Fibroblast of lung (primary cell): Measurements from ENCODE around the gene SLC6A17. TPM values are rescaled to one million over a fixed set of nuclear protein-coding genes. Genes with fewer than 3 reads are reported as not detected.

Source experiments
- DNase-seq, 2 donors: peaks; one replicate each; pipeline versions ENCODE4 v3.0.0 to v3.0.0-alpha.2; 2010; ENCODE audit warnings: low read depth in 2 of 2
- H2AFZ ChIP-seq: 2 replicates; pipeline ENCODE4 v1.5.1; 2012; ENCODE audit warnings: low read length, control low read depth, inconsistent platforms
- H3K27ac ChIP-seq: 2 replicates; pipeline ENCODE4 v1.5.1; 2011; ENCODE audit warnings: low read length, control low read depth; ENCODE audit not compliant: insufficient read depth
- H3K27me3 ChIP-seq: 2 replicates; pipeline ENCODE4 v1.5.1; 2011; ENCODE audit warnings: mild to moderate bottlenecking, low read length; ENCODE audit not compliant: control insufficient read depth, insufficient read depth
- H3K36me3 ChIP-seq: 2 replicates; pipeline ENCODE4 v1.5.1; 2011; ENCODE audit warnings: low read length; ENCODE audit not compliant: control insufficient read depth, insufficient read depth
- H3K4me1 ChIP-seq: 2 replicates; pipeline ENCODE4 v1.5.1; 2011; ENCODE audit warnings: low read length; ENCODE audit not compliant: control insufficient read depth, insufficient read depth; ENCODE audit errors: extremely low read depth
- H3K4me2 ChIP-seq: 2 replicates; pipeline ENCODE4 v1.5.1; 2011; ENCODE audit warnings: low read length, control low read depth; ENCODE audit not compliant: insufficient read depth; ENCODE audit errors: extremely low read depth
- H3K4me3 ChIP-seq, 4 experiments: fragments of 200-600 bp in 1 of 4; sonication (generic) in 1 of 4; replicated peaks in 1 of 4; 2 replicates each; pipeline ENCODE4 v1.5.1; 2011 to 2016; ENCODE audit warnings: low read length in 4 of 4, low read depth in 3 of 4, mild to moderate bottlenecking in 3 of 4, control low read depth in 2 of 4, inconsistent platforms in 1 of 4, mixed read lengths in 1 of 4; ENCODE audit not compliant: insufficient read depth in 1 of 4; ENCODE audit errors: control extremely low read depth in 1 of 4
- H3K79me2 ChIP-seq: 2 replicates; pipeline ENCODE4 v1.5.1; 2012; ENCODE audit warnings: mild to moderate bottlenecking, low read length, inconsistent platforms; ENCODE audit not compliant: control insufficient read depth, insufficient read depth
- H3K9ac ChIP-seq: 2 replicates; pipeline ENCODE4 v1.5.1; 2011; ENCODE audit warnings: mild to moderate bottlenecking, low read length, control low read depth; ENCODE audit not compliant: insufficient read depth
- H3K9me3 ChIP-seq: 2 replicates; pipeline ENCODE4 v1.5.1; 2012; ENCODE audit warnings: low read depth, low read length; ENCODE audit not compliant: control insufficient read depth, insufficient read depth
- H4K20me1 ChIP-seq: 2 replicates; pipeline ENCODE4 v1.5.1; 2011; ENCODE audit warnings: low read length; ENCODE audit not compliant: control insufficient read depth, insufficient read depth; ENCODE audit errors: extremely low read depth
- EZH2 ChIP-seq: IDR thresholded peaks from 2 replicates; pipeline ENCODE4 v1.5.1; 2012; ENCODE audit warnings: low read length, control low read depth, mild to moderate bottlenecking; ENCODE audit errors: missing control alignments
- polyA plus RNA-seq, 2 donors: library from polyadenylated mRNA; depleted of rRNA in 1 of 2; stranded (reverse) in 1 of 2; unstranded in 1 of 2; fragments of >200 nt; gene quantifications; 2 replicates each; pipeline ENCODE4 v1.2.1, GENCODE V29; 2011 to 2012; ENCODE audit warnings: missing spikeins in 1 of 2
- total RNA-seq: library from RNA; depleted of rRNA; stranded (reverse); fragments of >200 nt; gene quantifications from 2 replicates; pipeline ENCODE4 v1.2.1, GENCODE V29; 2014
- TF ChIP-seq, protein P1 (sequence below), 2 donors: IDR thresholded peaks in 1 of 2; conservative IDR thresholded peaks in 1 of 2; 1 replicate in 1 of 2; 2 replicates in 1 of 2; pipeline ENCODE4 v1.5.1; 2011 to 2012; ENCODE audit warnings: low read length in 2 of 2, control low read depth in 1 of 2, inconsistent platforms in 1 of 2, low read depth in 1 of 2, mild to moderate bottlenecking in 1 of 2

Gene SLC6A17
- total and polyA plus RNA-seq, 2 donors (not counting 1 experiment from before 2014, with no cell fraction given) = under 0.01 to 0.14 TPM

DNA sequence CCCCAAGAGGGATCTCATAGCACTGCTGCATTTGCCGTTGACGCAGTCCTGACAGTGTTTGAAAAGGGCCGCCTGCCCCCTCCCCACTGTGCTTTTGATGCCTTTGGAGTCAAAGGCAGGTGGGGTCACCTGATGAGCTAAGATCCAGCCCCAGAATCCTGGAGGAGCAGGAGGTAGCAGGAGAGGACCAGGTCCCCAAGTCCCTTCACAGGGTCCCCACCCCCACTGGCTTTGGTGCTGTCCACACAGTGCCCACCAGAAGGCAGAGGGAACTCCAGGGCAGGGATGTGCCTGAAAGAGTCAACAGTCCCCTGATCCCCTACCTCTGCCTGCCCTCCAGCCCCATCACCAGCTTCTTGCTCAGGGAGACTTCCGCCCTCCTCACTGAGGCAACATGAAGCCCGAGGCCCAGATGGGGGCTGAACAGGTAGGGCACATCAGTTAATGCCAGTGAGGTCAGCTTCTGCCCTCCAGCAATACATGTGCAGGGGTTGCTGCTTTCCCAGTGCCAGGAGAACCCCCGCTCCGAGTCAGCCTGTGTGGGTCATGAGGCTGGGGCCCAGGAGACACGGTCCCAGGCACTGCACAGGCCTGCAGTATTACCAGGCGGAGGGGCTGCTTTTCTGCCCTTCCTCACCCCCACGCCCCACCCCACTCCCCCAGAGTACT, 51.0 kb downstream of the SLC6A17 start:
- no peak overlapping the region for H3K9ac ChIP-seq
- H3K27ac ChIP-seq = no peak overlapping the region
- H3K36me3 ChIP-seq = no peaks in the 10 kb centered on the region
- H3K27me3 ChIP-seq = no peaks in the 10 kb centered on the region
- no peak overlapping the region for H3K4me3 ChIP-seq
- no peak overlapping the region for H3K4me2 ChIP-seq
- H3K9me3 ChIP-seq = no peaks in the 10 kb centered on the region
- no peak overlapping the region for H2AFZ ChIP-seq
- no peaks in the 10 kb centered on the region for H4K20me1 ChIP-seq
- H3K79me2 ChIP-seq = no peaks in the 10 kb centered on the region
- DNase-seq = no peak
- H3K4me1 ChIP-seq = peaks cover 2% of the 10 kb centered on the region
- TF ChIP-seq, protein P1, sequence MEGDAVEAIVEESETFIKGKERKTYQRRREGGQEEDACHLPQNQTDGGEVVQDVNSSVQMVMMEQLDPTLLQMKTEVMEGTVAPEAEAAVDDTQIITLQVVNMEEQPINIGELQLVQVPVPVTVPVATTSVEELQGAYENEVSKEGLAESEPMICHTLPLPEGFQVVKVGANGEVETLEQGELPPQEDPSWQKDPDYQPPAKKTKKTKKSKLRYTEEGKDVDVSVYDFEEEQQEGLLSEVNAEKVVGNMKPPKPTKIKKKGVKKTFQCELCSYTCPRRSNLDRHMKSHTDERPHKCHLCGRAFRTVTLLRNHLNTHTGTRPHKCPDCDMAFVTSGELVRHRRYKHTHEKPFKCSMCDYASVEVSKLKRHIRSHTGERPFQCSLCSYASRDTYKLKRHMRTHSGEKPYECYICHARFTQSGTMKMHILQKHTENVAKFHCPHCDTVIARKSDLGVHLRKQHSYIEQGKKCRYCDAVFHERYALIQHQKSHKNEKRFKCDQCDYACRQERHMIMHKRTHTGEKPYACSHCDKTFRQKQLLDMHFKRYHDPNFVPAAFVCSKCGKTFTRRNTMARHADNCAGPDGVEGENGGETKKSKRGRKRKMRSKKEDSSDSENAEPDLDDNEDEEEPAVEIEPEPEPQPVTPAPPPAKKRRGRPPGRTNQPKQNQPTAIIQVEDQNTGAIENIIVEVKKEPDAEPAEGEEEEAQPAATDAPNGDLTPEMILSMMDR (conservative IDR thresholded peaks at IDR 0.05 in 1 of 2, IDR thresholded peaks at IDR 0.05 in 1 of 2; ENCODE audit: low read depth in 1 of 2, low read length in 2 of 2) = no peak
- TF ChIP-seq EZH2 = no peak

DNA sequence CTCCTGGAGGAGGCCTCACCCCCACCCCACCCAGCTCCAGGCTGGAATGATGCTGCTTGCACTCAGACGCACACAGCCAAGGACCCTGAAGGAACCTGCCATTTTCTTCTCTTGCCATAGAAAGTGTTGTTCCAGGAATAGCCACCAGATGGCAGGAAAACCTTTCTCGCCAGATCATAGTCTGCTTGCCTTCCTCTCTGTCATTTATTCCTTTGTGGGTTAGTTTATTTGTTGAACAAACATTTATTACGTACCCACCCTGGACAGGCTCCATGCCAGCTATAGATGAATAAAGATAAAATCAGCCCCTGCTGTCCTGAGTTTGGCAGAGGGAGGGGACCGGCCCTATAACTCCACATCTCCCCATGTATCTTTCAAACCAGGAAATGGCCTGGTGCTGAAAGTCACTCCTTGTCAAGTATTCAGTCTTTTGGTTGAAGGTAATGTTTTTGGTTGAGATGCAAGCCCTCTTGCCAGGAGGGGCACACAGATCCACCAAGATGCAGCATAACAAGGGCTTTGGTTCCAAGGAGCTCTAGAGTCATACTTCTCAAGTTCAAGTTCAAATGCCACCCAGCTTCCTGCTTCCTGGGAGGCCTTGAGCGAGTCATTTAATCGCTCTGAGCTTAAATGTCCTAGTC, 52.8 kb downstream of the SLC6A17 start:
- Histone ChIP-seq H4K20me1 (no peaks in the 10 kb centered on the region), H3K4me2 (no peak overlapping the region), H3K27me3 (no peaks in the 10 kb centered on the region), H3K79me2 (no peaks in the 10 kb centered on the region), H3K9ac (no peak overlapping the region), H2AFZ (no peak overlapping the region), H3K4me3 (no peak overlapping the region), H3K4me1 (peaks cover 2% of the 10 kb centered on the region), H3K36me3 (no peaks in the 10 kb centered on the region), H3K9me3 (no peaks in the 10 kb centered on the region), H3K27ac (no peak overlapping the region)
- DNase-seq = peak; percentile 47 to 71
- TF ChIP-seq, protein P1 (conservative IDR thresholded peaks at IDR 0.05 in 1 of 2, IDR thresholded peaks at IDR 0.05 in 1 of 2; ENCODE audit: low read depth in 1 of 2, low read length in 2 of 2) = peak; percentile 87 to 91
- no peak for TF ChIP-seq EZH2

DNA sequence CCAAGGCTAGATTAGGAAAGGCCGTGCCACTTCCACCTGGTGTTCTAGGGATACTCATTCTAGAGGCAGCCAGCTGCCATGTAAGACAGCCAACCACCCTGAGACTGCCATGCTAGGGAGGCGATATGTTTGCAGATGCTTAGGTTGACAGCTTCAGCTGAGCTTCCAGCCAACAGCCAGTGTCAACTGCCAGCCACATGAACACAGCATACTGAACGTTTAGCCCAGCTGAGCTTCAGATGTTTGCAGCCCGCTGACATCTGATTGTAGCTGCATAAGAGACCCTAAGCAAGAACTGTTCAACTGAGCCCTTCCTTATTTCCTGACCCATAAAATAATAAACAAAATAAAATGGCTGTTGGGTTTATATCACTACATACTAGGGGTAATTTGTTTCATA, 54.9 kb downstream of the SLC6A17 start:
- Histone ChIP-seq H3K4me3 (no peak overlapping the region), H3K27ac (no peak overlapping the region), H3K4me2 (no peak overlapping the region), H3K79me2 (no peaks in the 10 kb centered on the region), H4K20me1 (no peaks in the 10 kb centered on the region), H2AFZ (no peak overlapping the region), H3K9ac (no peak overlapping the region), H3K9me3 (no peaks in the 10 kb centered on the region), H3K4me1 (peaks cover 4% of the 10 kb centered on the region), H3K27me3 (no peaks in the 10 kb centered on the region), H3K36me3 (no peaks in the 10 kb centered on the region)
- TF ChIP-seq, protein P1 (conservative IDR thresholded peaks at IDR 0.05 in 1 of 2, IDR thresholded peaks at IDR 0.05 in 1 of 2; ENCODE audit: low read depth in 1 of 2, low read length in 2 of 2) = no peak
- TF ChIP-seq EZH2 = no peak
- no peak for DNase-seq
